Activated CD4-positive, alpha-beta T cell treated with anti-CD3 and anti-CD28 coated beads, Interleukin-2, amount 10 ng/mL, durations not matched to agents 7 days and 5 days (primary cell): ENCODE measurements around the gene RNF111. TPM values are rescaled to one million over a fixed set of nuclear protein-coding genes. Genes with fewer than 3 reads are reported as not detected.

Experiments used
- CTCF ChIA-PET: fragments of 350-600 bp; sonication (Branson Sonifier 250); formaldehyde crosslinking; loops from one replicate; lab custom pipeline; 2021; ENCODE audit warnings: antibody characterized with exemption; lab: Charles Lee
- POLR2A ChIA-PET: fragments of 350-600 bp; sonication (Branson Sonifier 250); formaldehyde crosslinking; loops from one replicate; lab custom pipeline; 2021; ENCODE audit warnings: antibody characterized with exemption; lab: Charles Lee
- DNase-seq: peaks from one replicate; pipeline ENCODE4 v3.0.0-alpha.2; 2020
- H3K27ac Mint-ChIP-seq: one replicate; pipeline ENCODE4 v1.8.0; 2021; ENCODE audit warnings: mild to moderate bottlenecking, moderate library complexity, mixed read lengths
- H3K27me3 Mint-ChIP-seq: one replicate; pipeline ENCODE4 v1.8.0; 2021; ENCODE audit warnings: mixed read lengths
- H3K36me3 Mint-ChIP-seq: one replicate; pipeline ENCODE4 v1.8.0; 2021; ENCODE audit warnings: low read depth, mixed read lengths
- H3K4me1 Mint-ChIP-seq: one replicate; pipeline ENCODE4 v1.8.0; 2021; ENCODE audit warnings: mixed read lengths
- H3K4me3 Mint-ChIP-seq: one replicate; pipeline ENCODE4 v1.8.0; 2021; ENCODE audit warnings: mild to moderate bottlenecking, moderate library complexity, mixed read lengths
- H3K9me3 Mint-ChIP-seq: one replicate; pipeline ENCODE4 v1.8.0; 2021; ENCODE audit warnings: mixed read lengths
- total RNA-seq, 2 experiments: library from RNA; stranded (reverse); gene quantifications; one replicate each; pipeline ENCODE4 v1.2.3, GENCODE V29; 2021

RNF111 gene
- total RNA-seq, 2 experiments from 2014 or later, result 39.2 to 44.2 TPM

GRCh38 chr15:59005579-59005978, 18.1 kb downstream of the RNF111 start:
- Mint-ChIP-seq H3K27me3 (no peaks in the 10 kb centered on the region), H3K27ac (no peak overlapping the region), H3K36me3 (peaks cover 34% of the 10 kb centered on the region), H3K4me1 (peaks cover 14% of the 10 kb centered on the region), H3K9me3 (no peaks in the 10 kb centered on the region), H3K4me3 (no peak overlapping the region)
- DNase-seq, result no peak
- POLR2A ChIA-PET, result no interaction called here
- CTCF ChIA-PET, result no interaction called here

GRCh38 chr15:59008086-59008485, 20.6 kb downstream of the RNF111 start:
- POLR2A ChIA-PET, result interaction anchor here (0.7 kb wide), 1 partner anchor 53 kb away, joined by 3 read pairs; no protein-coding TSS in a partner anchor
- Mint-ChIP-seq H3K27me3 (no peaks in the 10 kb centered on the region), H3K4me3 (no peak overlapping the region), H3K9me3 (no peaks in the 10 kb centered on the region), H3K27ac (no peak overlapping the region), H3K4me1 (peaks cover 8% of the 10 kb centered on the region), H3K36me3 (peaks cover 35% of the 10 kb centered on the region)
- CTCF ChIA-PET, result no interaction called here
- DNase-seq, result no peak

DNA sequence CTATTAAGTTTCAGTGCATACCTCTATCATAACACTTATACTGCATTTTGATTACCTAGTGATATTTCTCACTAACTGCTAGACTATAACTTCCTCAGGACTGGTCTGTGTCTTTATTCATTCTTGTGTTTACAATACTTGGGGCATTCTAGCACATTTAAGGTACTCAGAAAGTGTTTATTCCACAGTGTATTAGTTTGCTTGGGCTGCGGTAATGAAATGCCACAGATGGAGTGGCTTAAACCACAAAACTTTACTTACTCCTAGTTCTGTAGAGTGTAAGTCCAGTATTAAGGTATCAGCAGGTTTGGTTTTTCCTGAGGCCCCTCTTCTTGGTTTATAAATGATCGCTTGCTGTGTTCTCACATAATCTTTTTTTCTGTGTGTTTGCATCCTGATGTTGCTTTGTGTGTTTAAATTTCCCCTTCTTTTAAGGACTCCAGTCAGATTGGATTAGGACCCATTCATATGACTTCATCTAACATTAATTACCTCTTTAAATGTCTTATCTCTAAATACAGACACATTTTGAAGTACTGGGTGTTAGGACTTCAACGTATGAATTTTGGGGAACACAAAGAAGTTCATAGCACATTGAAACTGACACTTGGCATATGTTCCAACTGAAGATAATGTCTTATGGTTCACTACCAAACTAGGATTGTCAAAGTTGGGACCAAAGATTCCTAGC, 23.9 kb downstream of the RNF111 start:
- ChIA-PET POLR2A (no interaction called here), CTCF (no interaction called here)
- H3K27me3 Mint-ChIP-seq, result no peaks in the 10 kb centered on the region
- no peak overlapping the region for H3K27ac Mint-ChIP-seq
- H3K4me1 Mint-ChIP-seq, result peaks cover 11% of the 10 kb centered on the region
- H3K36me3 Mint-ChIP-seq, result peaks cover 22% of the 10 kb centered on the region
- H3K4me3 Mint-ChIP-seq, result no peak overlapping the region
- H3K9me3 Mint-ChIP-seq, result no peaks in the 10 kb centered on the region
- DNase-seq, result no peak

DNA sequence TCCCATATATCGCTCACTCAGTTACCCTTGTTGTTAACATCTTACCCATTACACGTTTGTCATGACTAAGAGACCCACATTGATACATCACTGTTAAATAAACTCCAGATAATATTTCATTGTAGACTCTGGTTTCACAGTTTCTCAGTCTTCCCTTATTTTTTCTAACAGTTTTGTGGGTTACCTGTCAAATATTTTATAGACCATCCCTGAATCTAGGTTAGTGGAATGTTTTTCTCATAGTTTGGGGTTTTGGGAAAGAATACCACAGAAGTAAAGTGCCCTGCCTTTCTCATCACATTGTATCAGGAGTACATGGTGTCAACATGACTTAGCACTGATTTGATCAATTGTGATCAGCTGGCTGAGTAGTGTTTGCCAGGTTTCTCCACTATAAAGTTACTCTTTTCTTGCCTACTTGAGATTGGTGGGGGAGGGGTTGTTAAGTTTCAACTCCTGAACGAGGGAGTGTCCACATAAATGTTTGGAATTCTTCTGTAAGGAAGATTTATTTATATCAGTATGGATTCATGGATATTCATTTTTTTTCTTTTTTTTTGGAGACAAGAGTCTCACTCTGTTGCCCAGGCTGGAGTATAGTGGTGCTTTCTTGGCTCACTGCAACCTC, 25.9 kb downstream of the RNF111 start:
- H3K9me3 Mint-ChIP-seq, result no peaks in the 10 kb centered on the region
- H3K27ac Mint-ChIP-seq, result no peak overlapping the region
- no peak for DNase-seq
- H3K4me3 Mint-ChIP-seq, result no peak overlapping the region
- H3K36me3 Mint-ChIP-seq, result peaks cover 19% of the 10 kb centered on the region
- ChIA-PET CTCF (interaction anchor here (0.6 kb wide), 1 partner anchor 296 kb away, joined by 4 read pairs; no protein-coding TSS in a partner anchor), POLR2A (no interaction called here)
- H3K27me3 Mint-ChIP-seq, result no peaks in the 10 kb centered on the region
- peaks cover 11% of the 10 kb centered on the region for H3K4me1 Mint-ChIP-seq

GRCh38 chr15:59014068-59014467, 26.6 kb downstream of the RNF111 start:
- ChIA-PET POLR2A (no interaction called here), CTCF (interaction anchor here (0.6 kb wide), 2 partner anchors 295 to 479 kb away, joined by 4 read pairs; no protein-coding TSS in a partner anchor)
- Mint-ChIP-seq H3K27ac (no peak overlapping the region), H3K4me3 (no peak overlapping the region), H3K9me3 (no peaks in the 10 kb centered on the region), H3K36me3 (peaks cover 19% of the 10 kb centered on the region), H3K27me3 (no peaks in the 10 kb centered on the region), H3K4me1 (peaks cover 11% of the 10 kb centered on the region)
- DNase-seq, result no peak

DNA sequence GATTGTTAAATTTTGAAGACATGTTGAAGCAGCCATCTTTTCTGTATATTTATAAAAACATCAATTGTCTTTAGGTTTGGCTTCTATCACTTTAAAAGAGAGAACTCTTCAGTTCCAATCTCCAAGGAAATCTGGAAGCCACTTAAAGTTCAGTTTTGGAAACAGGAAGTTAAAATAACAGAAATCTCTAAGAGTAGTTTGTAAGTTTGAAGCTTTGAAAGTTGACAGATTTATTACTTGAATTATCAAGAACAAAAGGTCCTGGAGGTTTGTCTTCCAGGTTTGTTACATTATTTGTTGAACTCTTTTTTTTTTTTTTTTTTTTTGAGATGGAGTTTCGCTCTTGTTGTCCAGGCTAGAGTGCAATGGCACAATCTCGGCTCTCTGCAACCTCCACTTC, 30.0 kb downstream of the RNF111 start:
- H3K27ac Mint-ChIP-seq, result no peak overlapping the region
- DNase-seq, result no peak
- no peaks in the 10 kb centered on the region for H3K9me3 Mint-ChIP-seq
- ChIA-PET CTCF (interaction anchor here (1.3 kb wide), 1 partner anchor 23 kb away, joined by 3 read pairs; no protein-coding TSS in a partner anchor), POLR2A (no interaction called here)
- no peak overlapping the region for H3K4me3 Mint-ChIP-seq
- peaks cover 5% of the 10 kb centered on the region for H3K4me1 Mint-ChIP-seq
- H3K27me3 Mint-ChIP-seq, result no peaks in the 10 kb centered on the region
- peaks cover 23% of the 10 kb centered on the region for H3K36me3 Mint-ChIP-seq

DNA sequence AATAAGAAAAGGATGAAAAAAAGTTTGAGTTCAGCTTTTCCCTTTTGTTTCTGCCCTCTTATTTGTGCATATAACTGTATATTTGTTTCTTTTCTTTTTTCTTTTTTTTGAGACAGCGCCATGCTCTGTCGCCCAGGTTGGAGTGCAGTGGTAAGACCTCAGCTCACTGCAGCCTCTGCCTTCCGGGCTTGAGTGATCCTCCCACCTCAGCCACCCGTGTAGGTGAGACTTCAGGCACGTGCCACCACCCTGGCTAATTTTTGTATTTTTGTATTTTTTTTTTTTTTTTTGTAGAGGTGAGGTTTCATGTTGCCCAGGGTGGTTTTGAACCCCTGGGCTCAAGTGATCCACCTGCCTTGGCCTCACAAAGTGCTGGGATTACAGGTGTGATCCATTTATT, 31.4 kb downstream of the RNF111 start:
- no peaks in the 10 kb centered on the region for H3K27me3 Mint-ChIP-seq
- ChIA-PET CTCF (no interaction called here), POLR2A (no interaction called here)

GRCh38 chr15:59020322-59020721, 32.9 kb downstream of the RNF111 start:
- Mint-ChIP-seq H3K27ac (no peak overlapping the region), H3K9me3 (no peaks in the 10 kb centered on the region), H3K4me1 (peaks cover 4% of the 10 kb centered on the region), H3K27me3 (no peaks in the 10 kb centered on the region), H3K36me3 (peaks cover 33% of the 10 kb centered on the region), H3K4me3 (no peak overlapping the region)
- POLR2A ChIA-PET, result no interaction called here
- DNase-seq, result no peak
- CTCF ChIA-PET, result no interaction called here

More for the DNA sequence above, 31.4 kb downstream of the RNF111 start:
- Mint-ChIP-seq H3K4me3 (no peak overlapping the region), H3K9me3 (no peaks in the 10 kb centered on the region), H3K4me1 (peaks cover 2% of the 10 kb centered on the region), H3K36me3 (peaks cover 26% of the 10 kb centered on the region), H3K27ac (no peak overlapping the region)
- DNase-seq, result no peak

GRCh38 chr15:59022188-59022587, 34.7 kb downstream of the RNF111 start:
- ChIA-PET POLR2A (no interaction called here), CTCF (no interaction called here)
- peaks cover 31% of the 10 kb centered on the region for H3K36me3 Mint-ChIP-seq
- no peaks in the 10 kb centered on the region for H3K27me3 Mint-ChIP-seq
- no peaks in the 10 kb centered on the region for H3K9me3 Mint-ChIP-seq
- H3K27ac Mint-ChIP-seq, result no peak overlapping the region
- no peak overlapping the region for H3K4me3 Mint-ChIP-seq
- no peak for DNase-seq
- peaks cover 8% of the 10 kb centered on the region for H3K4me1 Mint-ChIP-seq

- Mint-ChIP-seq H3K27ac (no peak overlapping the region), H3K4me1 (peaks cover 14% of the 10 kb centered on the region), H3K9me3 (no peaks in the 10 kb centered on the region), H3K4me3 (no peak overlapping the region), H3K36me3 (peaks cover 37% of the 10 kb centered on the region), H3K27me3 (no peaks in the 10 kb centered on the region)
- CTCF ChIA-PET, result interaction anchor here (0.6 kb wide), 1 partner anchor 1612 kb away, joined by 4 read pairs; no protein-coding TSS in a partner anchor
- DNase-seq, result no peak
- POLR2A ChIA-PET, result interaction anchor here (0.7 kb wide), 1 partner anchor 1471 kb away, joined by 3 read pairs; no protein-coding TSS in a partner anchor
These were observed 38.7 kb downstream of the RNF111 start for GRCh38 chr15:59026207-59026606.

GRCh38 chr15:59028387-59028955, 41.0 kb downstream of the RNF111 start:
- POLR2A ChIA-PET, result interaction anchor here (0.6 kb wide), 1 partner anchor 146 kb away, joined by 4 read pairs; no protein-coding TSS in a partner anchor
- H3K27me3 Mint-ChIP-seq, result no peaks in the 10 kb centered on the region
- CTCF ChIA-PET, result no interaction called here
- peaks cover 22% of the 10 kb centered on the region for H3K4me1 Mint-ChIP-seq
- DNase-seq, result no peak
- H3K4me3 Mint-ChIP-seq, result no peak overlapping the region
- H3K27ac Mint-ChIP-seq, result no peak overlapping the region
- H3K36me3 Mint-ChIP-seq, result peaks cover 47% of the 10 kb centered on the region
- H3K9me3 Mint-ChIP-seq, result no peaks in the 10 kb centered on the region

DNA sequence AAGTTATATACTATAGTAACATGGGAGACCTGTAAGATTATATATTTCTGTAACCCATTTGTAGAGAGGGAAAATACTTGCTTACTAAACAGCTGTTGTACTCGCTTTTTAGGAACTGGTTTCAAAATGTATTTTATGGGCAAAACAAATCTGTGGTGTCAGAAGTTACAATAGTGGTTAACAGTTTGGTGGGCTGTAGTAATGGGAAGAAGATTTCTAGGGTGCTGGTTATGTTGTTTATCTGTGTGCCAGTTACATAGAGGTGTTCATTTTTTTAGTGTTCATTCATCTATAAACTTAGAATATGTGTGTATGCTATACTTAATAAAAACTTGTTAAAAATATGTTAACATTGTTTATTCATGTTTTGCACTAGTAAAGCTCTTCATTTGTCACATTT, 42.1 kb downstream of the RNF111 start:
- H3K27me3 Mint-ChIP-seq, result no peaks in the 10 kb centered on the region
- no peak for DNase-seq
- H3K4me3 Mint-ChIP-seq, result no peak overlapping the region
- peaks cover 46% of the 10 kb centered on the region for H3K36me3 Mint-ChIP-seq
- no peak overlapping the region for H3K27ac Mint-ChIP-seq
- ChIA-PET CTCF (no interaction called here), POLR2A (no interaction called here)
- H3K4me1 Mint-ChIP-seq, result peaks cover 22% of the 10 kb centered on the region
- H3K9me3 Mint-ChIP-seq, result no peaks in the 10 kb centered on the region

DNA sequence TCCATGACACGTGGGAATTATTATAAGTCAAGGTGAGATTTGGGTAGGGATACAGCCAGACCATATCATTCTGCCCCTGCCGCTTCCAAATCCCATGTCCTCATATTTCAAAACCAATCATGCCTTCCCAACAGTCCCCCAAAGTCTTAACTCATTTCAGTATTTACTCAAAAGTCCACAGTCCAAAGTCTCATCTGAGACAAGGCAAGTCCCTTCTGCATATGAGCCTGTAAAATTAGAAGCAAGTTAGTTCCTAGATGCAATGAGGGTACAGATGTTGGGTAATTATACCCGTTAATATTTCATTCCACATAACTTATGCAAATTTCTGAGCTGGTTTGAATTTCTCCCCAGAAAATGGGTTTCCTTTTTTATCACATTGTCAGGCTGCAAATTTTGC, 47.7 kb downstream of the RNF111 start:
- no peak overlapping the region for H3K27ac Mint-ChIP-seq
- no peak overlapping the region for H3K4me3 Mint-ChIP-seq
- no peak for DNase-seq
- peaks cover 61% of the 10 kb centered on the region for H3K36me3 Mint-ChIP-seq
- peaks cover 24% of the 10 kb centered on the region for H3K4me1 Mint-ChIP-seq
- CTCF ChIA-PET, result no interaction called here
- POLR2A ChIA-PET, result no interaction called here
- H3K27me3 Mint-ChIP-seq, result no peaks in the 10 kb centered on the region
- peaks cover 12% of the 10 kb centered on the region for H3K9me3 Mint-ChIP-seq
